Measurements from ENCODE around the gene SUPT4H1.
A peak's percentile ranks its signal among the peaks of the same experiment; 100 is the strongest.
"Not testable (repeated sequence)": the region's sequence is repeated elsewhere in the genome, so short reads cannot be mapped to it uniquely, and the experiment has no call there.

SUPT4H1 gene

DNA sequence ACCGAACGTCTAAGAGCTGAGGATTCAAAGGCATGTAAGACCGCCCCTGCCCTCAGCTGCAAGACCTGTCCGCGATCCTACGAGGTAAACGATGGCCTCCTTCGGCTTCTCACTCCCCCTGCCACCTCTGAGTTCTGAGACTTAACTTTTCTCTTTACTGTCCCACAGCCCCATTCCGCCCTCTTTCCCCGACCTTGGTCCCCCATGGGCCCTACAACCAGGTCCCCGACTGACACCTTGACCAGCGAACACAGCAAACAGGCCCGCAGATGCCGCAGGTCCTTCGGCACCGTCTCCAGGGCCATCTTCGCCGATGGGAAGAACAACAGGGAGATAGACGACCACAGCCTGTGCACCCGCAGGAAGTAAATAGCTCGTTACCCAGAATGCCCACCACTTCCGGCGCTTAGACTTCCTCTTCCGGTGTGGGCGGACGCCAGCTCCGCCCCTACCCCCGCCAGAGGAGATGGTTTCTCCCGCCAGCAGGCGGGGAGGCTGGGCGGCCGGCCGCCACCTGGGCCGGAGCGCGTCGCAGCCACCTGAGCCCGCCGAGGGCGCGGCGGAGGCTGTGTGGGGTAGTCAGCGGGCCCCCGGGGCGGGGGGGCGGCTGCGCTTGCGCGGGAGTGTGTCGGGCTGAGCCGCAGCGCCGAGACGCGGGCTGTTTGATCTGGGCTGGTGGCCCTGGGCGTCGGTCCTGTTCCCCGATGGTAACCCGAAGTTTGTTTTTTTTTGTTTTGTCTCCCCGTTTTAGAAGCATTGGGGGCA lies at the start of gene SUPT4H1:
Gene SUPT4H1 (minus strand): TSS at position 371 of the 765 bp plus-strand sequence. CDS start 66 bp downstream, at position 305.
- peak in 54 of 56 donors; percentile 42 to 91 (median 83) for DNase-seq

DNA sequence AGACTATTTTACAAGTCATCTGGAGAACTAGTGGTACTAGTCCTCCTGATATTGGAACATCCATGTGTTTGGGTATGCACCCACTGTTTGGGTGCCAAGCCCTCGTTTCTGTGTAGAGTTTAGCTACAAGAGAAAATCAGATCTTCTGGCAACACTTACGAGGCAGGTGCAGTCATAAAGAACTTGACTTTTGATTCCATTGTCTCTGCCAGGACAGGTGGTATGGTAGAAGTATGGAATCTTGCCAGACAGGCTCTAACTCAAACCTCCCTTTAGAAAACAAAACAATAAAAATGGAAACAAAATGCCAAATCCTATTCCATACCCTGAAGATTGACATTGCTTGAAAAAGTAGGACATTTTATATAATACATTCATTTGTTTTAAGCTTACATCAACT lies 49.3 kb upstream of the SUPT4H1 start:
- no peak for DNase-seq

DNA sequence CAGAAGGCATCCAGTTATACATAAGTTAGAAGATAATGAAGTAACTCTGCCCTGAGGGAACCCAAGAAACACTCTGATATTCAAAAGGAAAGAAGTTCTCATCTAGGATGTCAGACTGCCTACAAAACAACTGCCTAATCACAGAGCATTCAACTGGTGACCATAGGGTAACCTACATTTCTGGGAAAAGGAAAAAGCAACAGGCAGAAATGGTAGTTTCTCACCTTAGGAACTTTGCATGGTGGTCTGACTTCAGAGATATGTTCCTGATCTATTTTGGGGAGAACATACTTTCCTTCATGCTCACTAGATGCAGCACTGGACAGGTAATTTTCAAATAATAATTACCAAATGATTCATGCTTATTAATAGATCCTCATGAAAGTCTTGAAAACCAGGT lies 48.8 kb upstream of the SUPT4H1 start:
- DNase-seq = no peak

DNA sequence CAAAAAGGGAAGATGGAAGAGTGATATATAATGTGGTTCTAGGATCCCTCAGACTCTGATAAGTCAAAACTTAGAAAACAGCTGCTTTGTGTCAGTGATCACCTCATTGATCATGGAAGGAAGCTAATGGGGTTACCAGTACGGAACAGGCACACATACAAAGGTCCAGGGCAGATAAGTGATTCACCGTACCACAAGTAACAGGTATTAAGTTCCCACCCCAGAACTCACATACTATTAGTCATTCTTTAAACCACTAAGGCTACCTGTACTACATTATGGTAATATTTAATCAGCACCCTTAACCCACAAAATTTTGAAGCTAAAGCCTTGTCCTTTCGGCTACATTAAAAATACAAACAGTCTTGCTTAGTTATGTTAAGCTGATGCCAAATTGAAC lies 48.0 kb upstream of the SUPT4H1 start:
- no peak for DNase-seq

DNA sequence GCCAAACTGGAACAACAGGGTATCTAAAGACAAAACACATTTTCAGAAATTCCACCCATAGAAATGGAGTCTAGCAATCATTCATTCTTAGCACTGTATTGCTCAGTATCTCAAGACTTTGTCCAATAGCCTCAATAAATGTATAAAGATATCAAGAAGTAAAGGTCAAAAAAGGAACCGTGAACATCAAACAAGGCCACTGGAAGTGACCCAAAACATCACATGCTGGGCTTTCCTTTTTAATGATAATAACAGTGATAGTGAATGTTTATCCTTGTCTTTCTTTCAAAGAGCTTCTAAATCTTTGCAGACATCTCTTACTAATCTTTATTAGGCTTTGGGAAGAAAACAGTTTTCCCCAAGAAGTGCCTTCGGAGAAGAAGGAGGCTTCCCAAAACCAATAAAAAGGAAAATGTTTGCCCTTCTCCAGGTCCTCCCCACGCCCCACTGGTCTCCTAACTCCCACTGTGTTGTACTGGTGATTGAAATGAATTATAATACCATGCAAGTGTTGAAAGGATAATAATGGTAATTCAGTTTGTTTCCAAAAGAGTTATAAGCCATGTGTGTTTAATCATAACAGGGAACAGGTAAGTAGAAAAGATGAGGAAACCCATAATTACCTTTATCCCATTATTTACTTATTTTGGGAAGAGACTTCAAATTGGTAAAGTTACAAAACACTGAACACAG lies 46.7 kb upstream of the SUPT4H1 start:
- DNase-seq = no peak

DNA sequence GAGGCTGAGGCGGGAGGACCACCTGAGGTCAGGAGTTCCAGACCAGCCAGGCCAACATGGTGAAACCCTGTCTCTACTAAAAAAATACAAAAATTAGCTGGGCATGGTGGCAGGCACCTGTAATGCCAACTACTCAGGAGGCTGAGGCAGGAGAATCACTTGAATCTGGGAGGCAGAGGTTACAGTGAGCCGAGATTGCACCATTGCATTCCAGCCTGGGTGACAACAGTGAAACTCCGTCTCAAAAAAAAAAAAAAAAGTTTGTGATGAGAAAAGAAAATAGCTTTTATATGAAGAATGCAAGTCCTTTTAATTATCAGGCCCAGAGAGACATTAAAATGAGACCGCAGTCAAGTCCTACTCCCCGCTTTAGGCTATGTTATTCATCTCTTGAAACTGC lies 45.4 kb upstream of the SUPT4H1 start:
- DNase-seq = not testable (repeated sequence)

DNA sequence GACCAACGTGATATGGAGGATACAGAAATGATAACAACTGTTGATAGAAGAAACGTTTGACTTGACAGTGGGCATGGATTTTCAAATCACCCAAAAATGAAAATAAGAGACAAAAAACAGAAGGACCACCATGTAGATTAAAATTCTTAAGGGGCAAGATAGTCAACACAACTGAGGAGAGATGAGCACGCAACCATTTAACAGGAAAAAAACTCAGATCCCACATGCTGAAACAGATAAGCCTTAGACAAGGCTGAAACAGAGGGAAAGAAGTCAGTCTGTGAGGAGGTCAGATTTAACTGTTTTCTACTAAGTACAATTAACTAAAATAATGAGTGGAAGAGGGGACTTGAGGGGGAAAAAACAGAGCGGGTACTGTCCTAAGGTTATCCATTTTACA lies 44.2 kb upstream of the SUPT4H1 start:
- no peak for DNase-seq

DNA sequence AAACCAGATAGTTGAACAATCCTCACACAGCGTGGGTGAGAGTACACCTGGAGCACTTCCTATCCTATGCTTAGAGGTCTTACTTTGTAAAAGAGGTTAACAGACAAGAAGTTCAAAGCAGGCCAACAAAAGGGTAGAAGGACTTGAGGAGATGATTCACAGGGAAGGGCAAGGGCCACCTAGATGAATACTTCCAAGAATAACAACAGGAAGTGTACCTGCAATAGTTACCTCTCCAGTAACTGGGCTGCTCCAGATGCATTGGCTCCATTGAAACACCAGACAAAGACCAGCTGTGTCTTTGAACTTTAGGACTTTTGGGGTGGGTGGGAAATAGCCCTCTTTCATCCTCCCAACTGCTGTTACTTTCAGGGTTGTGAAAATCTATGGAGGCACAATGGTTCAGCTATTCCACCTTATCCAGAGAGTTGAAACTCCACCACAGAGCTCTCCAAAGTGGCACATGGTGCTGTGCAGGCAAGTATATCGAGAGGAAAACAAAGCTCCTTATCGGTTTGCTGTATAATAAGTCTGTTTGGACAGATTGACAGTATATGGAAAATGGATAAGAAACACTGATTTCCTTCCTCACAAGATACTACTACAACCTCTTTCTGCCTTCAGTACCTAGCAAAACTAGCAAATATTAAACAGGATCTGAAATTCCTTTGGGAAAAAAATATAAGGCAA lies 42.7 kb upstream of the SUPT4H1 start:
- DNase-seq = no peak

DNA sequence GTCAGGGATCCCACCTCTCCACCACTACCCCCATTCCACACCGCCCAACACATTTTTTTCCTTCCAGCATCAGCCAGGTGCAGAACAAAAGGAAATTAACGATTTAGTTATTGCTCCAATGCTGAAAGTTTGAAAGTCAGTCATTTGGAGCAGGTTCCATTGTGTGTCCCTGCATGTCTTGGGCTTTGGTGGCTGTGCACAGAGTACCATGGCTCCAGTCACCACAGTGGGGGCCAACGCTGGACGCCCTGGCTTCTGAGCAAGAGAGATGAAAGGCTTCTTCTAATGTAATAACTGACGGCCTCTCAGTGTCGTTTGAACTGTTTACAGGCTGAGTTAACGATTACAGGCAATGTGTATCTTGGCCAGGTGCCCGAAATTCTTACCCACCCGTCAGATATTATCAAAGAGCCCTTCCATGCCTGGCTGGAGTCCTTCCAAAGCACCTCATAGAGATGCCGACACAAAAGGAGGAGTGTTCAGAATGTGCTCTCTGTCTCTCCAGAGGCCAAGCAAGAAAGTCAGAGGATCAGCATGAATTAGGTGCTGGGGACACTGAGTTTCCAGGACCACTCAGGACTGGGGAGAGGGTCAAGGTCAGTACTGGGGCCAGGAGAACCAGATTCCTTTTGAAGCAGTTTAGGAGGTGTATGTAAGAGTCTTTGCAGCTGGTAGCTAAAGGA lies 39.4 kb upstream of the SUPT4H1 start:
- DNase-seq = peak in 2 of 56 donors; percentile 3 to 5

DNA sequence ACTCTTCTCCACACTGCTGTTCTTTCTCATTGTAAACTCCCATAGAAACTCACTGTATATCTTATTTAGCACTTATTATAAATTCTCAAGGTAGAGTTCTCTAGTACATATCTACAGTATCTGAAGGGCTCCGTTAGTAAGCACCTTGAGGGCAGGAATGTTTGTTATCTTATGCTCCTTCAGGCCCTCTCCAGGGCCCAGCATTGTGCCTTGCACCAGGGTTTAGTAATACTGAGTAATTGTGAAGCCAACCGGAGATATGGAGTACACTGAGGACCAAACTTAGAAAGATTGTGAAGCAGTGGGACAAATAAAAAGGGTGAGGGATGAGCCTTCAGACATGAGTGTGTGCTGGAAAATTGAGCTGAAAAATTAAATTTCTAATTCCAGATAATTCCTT lies 38.9 kb upstream of the SUPT4H1 start:
- no peak for DNase-seq

DNA sequence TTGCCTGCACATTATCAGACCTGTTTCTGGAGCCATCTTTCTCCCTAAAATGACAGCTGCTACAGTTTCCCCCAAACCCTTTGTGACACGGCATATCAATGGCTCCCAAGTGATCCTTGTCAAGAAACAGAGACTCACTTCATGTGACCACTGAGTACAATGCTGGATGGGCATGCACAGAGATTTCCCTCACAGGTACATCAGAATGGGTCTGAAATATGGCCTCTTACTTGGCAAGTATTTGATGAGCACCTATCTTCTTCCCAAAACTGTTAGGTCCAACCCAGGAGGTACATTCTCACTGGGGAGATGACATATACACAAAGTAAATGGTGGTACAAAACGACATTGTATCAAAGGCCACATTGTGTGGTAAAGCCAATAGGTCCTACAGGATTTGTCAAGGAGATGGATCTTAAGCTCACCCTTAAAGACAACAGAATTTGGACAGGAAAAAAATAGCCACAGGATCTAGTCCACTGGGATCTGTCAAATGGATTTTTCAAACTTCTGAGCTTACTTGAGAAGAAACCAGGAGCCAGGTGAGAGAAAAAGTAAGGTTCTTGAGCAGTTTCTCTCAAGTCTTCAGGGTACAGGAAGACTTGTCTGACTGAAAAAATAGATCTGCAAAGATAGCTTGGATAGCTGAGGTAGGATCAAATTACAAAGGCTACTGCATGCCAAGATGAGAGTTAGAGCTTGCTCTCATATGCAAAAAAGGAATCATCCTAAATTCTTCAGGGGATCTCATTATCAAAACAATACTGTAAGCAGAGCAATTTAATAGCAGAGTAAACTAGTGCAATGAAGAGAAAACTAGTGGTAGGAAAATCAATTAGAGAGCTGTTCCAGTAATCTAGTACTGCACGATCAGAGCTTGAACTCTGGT lies 36.5 kb upstream of the SUPT4H1 start:
- no peak for DNase-seq

DNA sequence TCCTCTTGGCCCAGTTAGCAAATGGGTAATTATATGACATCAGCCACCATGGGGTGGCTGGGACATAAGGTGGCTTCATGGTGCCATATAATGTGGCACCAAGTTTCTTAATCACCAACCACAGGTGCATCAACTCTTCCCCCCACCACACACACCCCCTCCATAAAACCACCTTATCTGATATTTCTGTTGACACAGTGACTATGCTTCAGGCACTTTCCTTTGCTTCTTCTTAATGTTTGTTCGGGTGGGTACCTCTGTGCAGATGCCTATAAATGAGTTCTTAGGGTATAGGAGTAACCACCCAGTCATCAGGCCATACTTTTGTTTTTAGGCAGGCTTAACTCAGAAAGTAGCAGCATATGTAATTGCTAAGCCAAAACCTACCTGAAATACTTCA lies 35.8 kb upstream of the SUPT4H1 start:
- DNase-seq = no peak

DNA sequence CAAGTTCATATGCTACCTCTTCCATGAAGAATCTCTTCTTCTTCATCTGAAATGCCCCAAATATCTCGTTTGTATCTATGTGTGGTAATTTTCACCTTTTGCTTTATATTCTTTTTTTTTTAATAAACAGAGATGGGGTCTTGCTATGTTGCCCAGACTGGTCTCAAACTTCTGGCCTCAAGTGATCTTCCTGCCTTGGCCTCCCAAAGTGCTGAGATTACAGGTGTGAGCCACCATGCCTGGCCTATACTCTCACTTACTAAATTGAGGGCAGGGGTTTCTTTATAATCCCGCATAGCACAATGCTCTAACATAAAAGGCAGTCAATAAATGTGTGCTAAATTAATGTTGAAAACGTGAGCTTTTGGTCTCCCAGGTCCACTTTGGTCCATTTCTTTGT lies 34.7 kb upstream of the SUPT4H1 start:
- DNase-seq = no peak

DNA sequence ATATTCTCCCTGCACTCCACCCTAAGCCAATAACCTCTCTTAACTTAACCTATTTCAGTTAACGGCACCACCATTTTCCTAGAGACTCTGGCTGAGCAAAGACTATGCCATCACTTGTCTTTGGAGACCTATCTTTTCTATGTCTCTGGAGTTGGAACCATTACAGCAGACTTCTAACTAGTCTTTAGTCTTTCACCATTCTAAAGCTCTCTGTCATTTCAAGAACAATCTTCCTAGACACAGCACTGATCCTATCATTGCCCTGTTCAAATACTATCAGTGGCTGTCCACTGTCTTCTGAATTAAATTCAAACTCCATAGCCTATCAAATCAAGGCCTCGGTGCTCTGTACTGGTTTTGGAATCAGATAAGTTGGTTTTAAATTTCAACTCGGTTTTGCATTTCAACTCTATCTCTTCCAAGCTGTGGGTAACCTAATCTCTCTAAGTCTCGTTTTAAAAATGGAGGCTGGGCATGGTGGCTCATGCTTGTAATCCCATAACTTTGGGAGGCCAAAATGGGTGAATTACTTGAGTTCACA lies 33.4 kb upstream of the SUPT4H1 start:
- no peak for DNase-seq

DNA sequence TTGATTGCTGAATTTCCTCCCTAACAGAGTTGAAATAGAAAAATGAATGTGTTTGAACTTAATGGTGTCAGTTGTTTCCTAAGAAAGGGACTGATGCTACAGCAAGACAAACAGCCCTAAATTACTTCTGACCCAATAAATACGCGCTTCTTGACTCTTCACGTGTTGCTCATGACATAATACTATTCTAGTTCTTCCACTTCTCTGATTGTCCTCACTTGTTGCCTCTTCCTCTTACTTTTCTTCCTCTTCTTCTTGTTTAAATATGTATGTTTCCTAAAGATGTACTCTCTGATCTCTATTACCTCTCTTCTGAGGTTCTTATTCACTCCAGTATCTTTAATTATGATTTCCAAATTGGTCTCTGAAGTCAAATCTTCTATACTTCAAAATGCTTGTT lies 32.9 kb upstream of the SUPT4H1 start:
- DNase-seq = no peak

DNA sequence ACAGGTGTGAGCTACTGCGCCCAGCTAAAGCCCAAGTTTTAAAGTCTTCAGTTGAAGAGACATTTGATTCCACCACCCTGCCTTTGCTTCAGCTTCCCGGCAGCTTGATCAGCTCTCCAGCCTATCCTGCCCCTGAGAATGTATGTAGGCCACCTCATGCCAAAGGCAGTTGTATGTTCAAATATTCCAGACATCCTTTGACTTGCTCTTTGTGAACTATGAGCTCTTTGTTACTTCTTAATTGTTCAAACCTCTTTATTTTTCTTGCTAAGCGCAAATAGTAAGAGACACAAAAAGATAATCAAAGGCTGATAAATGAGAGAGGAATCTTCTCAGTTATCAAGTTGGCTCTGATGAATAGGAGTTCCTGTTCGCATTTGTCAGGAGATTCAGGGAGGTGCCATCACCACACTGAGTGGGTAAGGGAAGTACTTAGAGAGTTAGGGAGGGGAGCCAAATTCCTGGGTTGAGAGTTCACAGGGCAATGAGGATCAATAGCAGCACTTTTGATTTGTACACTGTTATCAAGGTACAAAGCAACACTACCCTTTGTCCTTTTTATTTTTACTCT lies 32.0 kb upstream of the SUPT4H1 start:
- DNase-seq = no peak

DNA sequence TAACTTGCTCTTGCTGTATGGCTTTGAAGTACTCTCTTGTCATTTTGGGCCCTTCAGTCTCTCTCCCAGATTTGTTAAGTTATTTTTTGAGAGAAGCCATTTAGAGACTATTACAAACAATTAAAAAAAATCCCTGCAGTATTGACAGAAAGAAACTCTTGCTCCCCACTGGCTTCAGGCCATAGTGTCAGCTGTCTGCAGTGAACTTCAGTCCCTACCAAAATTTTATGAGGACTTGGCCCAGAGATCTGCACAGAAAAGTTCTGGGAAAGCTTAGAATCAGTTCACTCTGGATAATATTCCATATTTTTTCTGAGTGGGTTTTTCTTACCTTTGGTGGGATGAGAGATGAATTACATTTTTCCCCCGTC lies 30.9 kb upstream of the SUPT4H1 start:
- DNase-seq = no peak

DNA sequence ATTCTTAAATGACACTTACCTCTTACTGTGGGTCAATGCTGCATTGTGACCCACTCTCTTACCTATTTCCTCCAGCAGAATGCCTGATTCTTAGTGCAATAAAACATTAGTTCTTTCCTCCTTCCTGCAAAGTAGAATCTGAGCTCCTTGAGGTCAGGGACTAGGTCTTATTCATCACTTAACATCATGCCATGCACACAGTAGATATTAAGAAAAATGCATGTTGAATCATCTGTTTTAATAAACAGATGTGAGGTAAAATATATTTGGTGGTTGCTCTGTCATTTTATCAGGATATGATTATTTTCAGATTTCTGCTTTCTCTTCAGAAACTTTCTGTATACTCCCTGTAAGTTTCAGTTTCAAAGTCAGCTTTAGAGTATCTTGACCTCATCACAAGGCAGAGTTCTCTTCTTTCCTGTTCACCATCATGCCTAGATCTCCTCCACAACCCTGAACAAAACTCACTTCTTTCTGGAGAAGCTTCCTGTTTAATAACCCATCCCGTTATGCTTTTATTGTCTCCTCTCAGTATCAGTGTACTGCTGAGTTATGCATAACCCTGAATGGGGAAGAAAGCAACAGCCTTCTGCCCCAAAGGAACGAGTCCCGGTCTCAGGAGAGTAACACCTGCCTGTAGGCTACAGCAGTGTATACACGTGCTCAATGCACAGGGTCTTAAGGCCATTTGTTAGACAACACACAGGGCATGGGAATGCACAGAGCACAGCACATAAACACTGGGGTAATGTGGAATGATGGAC lies 30.3 kb upstream of the SUPT4H1 start:
- no peak for DNase-seq
